Measurements from ENCODE around the gene F2R.

DNA sequence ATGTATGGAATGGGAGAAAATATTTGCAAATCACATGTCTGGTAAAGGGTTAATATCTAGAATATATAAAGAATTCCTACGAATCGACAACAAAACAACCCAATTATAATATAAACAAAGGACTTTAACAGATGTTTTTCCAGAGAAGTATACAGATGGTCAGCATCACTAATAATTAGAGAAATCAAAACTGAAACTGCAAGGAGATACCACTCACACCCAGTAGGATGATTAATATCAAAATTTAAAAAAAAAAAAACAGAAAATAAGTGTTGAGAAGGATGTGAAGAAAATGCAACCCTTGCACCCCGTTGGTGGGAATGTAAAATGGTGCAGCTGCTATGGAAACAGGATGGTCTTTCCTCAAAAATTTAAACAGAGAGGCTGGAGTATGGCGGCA is 34.6 kb upstream of the F2R start:
- TF ChIP-seq, protein P1, sequence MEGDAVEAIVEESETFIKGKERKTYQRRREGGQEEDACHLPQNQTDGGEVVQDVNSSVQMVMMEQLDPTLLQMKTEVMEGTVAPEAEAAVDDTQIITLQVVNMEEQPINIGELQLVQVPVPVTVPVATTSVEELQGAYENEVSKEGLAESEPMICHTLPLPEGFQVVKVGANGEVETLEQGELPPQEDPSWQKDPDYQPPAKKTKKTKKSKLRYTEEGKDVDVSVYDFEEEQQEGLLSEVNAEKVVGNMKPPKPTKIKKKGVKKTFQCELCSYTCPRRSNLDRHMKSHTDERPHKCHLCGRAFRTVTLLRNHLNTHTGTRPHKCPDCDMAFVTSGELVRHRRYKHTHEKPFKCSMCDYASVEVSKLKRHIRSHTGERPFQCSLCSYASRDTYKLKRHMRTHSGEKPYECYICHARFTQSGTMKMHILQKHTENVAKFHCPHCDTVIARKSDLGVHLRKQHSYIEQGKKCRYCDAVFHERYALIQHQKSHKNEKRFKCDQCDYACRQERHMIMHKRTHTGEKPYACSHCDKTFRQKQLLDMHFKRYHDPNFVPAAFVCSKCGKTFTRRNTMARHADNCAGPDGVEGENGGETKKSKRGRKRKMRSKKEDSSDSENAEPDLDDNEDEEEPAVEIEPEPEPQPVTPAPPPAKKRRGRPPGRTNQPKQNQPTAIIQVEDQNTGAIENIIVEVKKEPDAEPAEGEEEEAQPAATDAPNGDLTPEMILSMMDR (IDR thresholded peaks at IDR 0.05), result no peak
- TF ChIP-seq POLR2AphosphoS5 (IDR thresholded peaks at IDR 0.05), result no peak
- TF ChIP-seq POLR2A (IDR thresholded peaks at IDR 0.05), result no peak

Measured in suprapubic skin (tissue), 4 donors.